Measurements from ENCODE around the gene AHRR.

GRCh38 chr5:366541-367357, 45.2 kb downstream of the AHRR start:
- no peak for TF ChIP-seq CTCF (IDR thresholded peaks at IDR 0.05)
- no peak for TF ChIP-seq POLR2AphosphoS5 (IDR thresholded peaks at IDR 0.05)
- no peak for TF ChIP-seq POLR2A (IDR thresholded peaks at IDR 0.05)
- TF ChIP-seq EP300 (IDR thresholded peaks at IDR 0.05), result no peak

Data from sigmoid colon (tissue), 4 donors.